Activated T-cell treated with anti-CD3 and anti-CD28 coated beads, Interleukin-2, amount 50 U/mL, for 72 hours (primary cell): ENCODE data around the gene SNPH. TPM values are rescaled to one million over a fixed set of nuclear protein-coding genes. Genes with fewer than 3 reads are reported as not detected.

ENCODE experiments used
- ATAC-seq, 2 donors: fragments of 150-1000 bp; cut with Tn5 transposase; replicated peaks in 1 of 2; 2 replicates each; pipeline ENCODE4 v1.10.0; 2021; ENCODE audit warnings: moderate library complexity in 2 of 2, mild to moderate bottlenecking in 1 of 2
- DNase-seq, 2 donors: peaks; one replicate each; pipeline ENCODE4 v3.0.0; 2021 to 2022; ENCODE audit warnings: mixed read lengths in 1 of 2
- H3K27ac Mint-ChIP-seq: one replicate; pipeline ENCODE4 v1.8.0; 2022; ENCODE audit warnings: mild to moderate bottlenecking, moderate library complexity, mixed read lengths
- H3K27me3 Mint-ChIP-seq: one replicate; pipeline ENCODE4 v1.8.0; 2022; ENCODE audit warnings: low read depth, mixed read lengths
- H3K36me3 Mint-ChIP-seq, 2 donors: one replicate each; pipeline ENCODE4 v1.8.0; 2022; ENCODE audit warnings: mixed read lengths in 2 of 2, mild to moderate bottlenecking in 1 of 2; ENCODE audit not compliant: insufficient read depth in 2 of 2
- H3K4me1 Mint-ChIP-seq: one replicate; pipeline ENCODE4 v1.8.0; 2022; ENCODE audit warnings: low read depth, mixed read lengths
- H3K4me3 Mint-ChIP-seq, 2 donors: one replicate each; pipeline ENCODE4 v1.8.0; 2022; ENCODE audit warnings: mild to moderate bottlenecking in 2 of 2, mixed read lengths in 2 of 2, moderate library complexity in 2 of 2
- H3K9me3 Mint-ChIP-seq, 2 donors: one replicate each; pipeline ENCODE4 v1.8.0; 2022; ENCODE audit warnings: mixed read lengths in 2 of 2
- total RNA-seq, 2 donors: library from RNA; stranded (reverse); gene quantifications; one replicate each; pipeline ENCODE4 v1.2.3, GENCODE V29; 2022

Gene SNPH
- total RNA-seq, 2 donors from 2014 or later = 7.1 to 7.8 TPM

GRCh38 chr20:1308702-1309095 is 42.6 kb downstream of the SNPH start:
- Mint-ChIP-seq H3K4me3 (no peak overlapping the region), H3K36me3 (peaks cover 0 to 3% of the 10 kb centered on the region in 2 donors), H3K27me3 (no peaks in the 10 kb centered on the region), H3K27ac (no peak overlapping the region), H3K9me3 (no peaks in the 10 kb centered on the region), H3K4me1 (peaks cover 8% of the 10 kb centered on the region)
- ATAC-seq = no peak
- no peak for DNase-seq

- ATAC-seq (no peak), DNase-seq (no peak)
- no peak overlapping the region for H3K27ac Mint-ChIP-seq
- H3K9me3 Mint-ChIP-seq = no peaks in the 10 kb centered on the region
- peaks cover 0 to 3% of the 10 kb centered on the region in 2 donors for H3K36me3 Mint-ChIP-seq
- no peaks in the 10 kb centered on the region for H3K27me3 Mint-ChIP-seq
- H3K4me3 Mint-ChIP-seq = no peak overlapping the region
- H3K4me1 Mint-ChIP-seq = peaks cover 4% of the 10 kb centered on the region
These were observed 43.3 kb downstream of the SNPH start for GRCh38 chr20:1309439-1309847.

GRCh38 chr20:1310071-1310470 is 44.0 kb downstream of the SNPH start:
- no peak for DNase-seq
- Mint-ChIP-seq H3K4me3 (no peak overlapping the region), H3K9me3 (no peaks in the 10 kb centered on the region), H3K4me1 (peaks cover 4% of the 10 kb centered on the region), H3K27ac (no peak overlapping the region), H3K36me3 (peaks cover 0 to 3% of the 10 kb centered on the region in 2 donors), H3K27me3 (no peaks in the 10 kb centered on the region)
- ATAC-seq = no peak

GRCh38 chr20:1310506-1311190 is 44.6 kb downstream of the SNPH start:
- Mint-ChIP-seq H3K27me3 (no peaks in the 10 kb centered on the region), H3K4me3 (no peak overlapping the region), H3K4me1 (peaks cover 4% of the 10 kb centered on the region), H3K36me3 (no peaks in the 10 kb centered on the region), H3K27ac (no peak overlapping the region), H3K9me3 (no peaks in the 10 kb centered on the region)
- no peak for ATAC-seq
- DNase-seq = no peak

GRCh38 chr20:1312308-1312707 is 46.2 kb downstream of the SNPH start:
- ATAC-seq (no peak), DNase-seq (no peak)
- peaks cover 11% of the 10 kb centered on the region for H3K4me1 Mint-ChIP-seq
- no peak overlapping the region for H3K27ac Mint-ChIP-seq
- H3K9me3 Mint-ChIP-seq = no peaks in the 10 kb centered on the region
- no peak overlapping the region for H3K4me3 Mint-ChIP-seq
- no peaks in the 10 kb centered on the region for H3K36me3 Mint-ChIP-seq
- H3K27me3 Mint-ChIP-seq = no peaks in the 10 kb centered on the region

GRCh38 chr20:1312904-1313235 is 46.8 kb downstream of the SNPH start:
- H3K4me3 Mint-ChIP-seq = no peak overlapping the region
- peaks cover 16% of the 10 kb centered on the region for H3K4me1 Mint-ChIP-seq
- no peaks in the 10 kb centered on the region for H3K36me3 Mint-ChIP-seq
- no peaks in the 10 kb centered on the region for H3K27me3 Mint-ChIP-seq
- no peak overlapping the region for H3K27ac Mint-ChIP-seq
- ATAC-seq = no peak
- DNase-seq = no peak
- H3K9me3 Mint-ChIP-seq = no peaks in the 10 kb centered on the region

GRCh38 chr20:1313236-1313964 is 47.3 kb downstream of the SNPH start:
- Mint-ChIP-seq H3K36me3 (no peaks in the 10 kb centered on the region), H3K4me3 (no peak overlapping the region), H3K4me1 (peaks cover 21% of the 10 kb centered on the region), H3K27me3 (no peaks in the 10 kb centered on the region), H3K27ac (no peak overlapping the region), H3K9me3 (no peaks in the 10 kb centered on the region)
- peak; percentile 66 to 76 for ATAC-seq
- peak; percentile 61 to 70 for DNase-seq

GRCh38 chr20:1315804-1316203 is 49.7 kb downstream of the SNPH start:
- H3K27ac Mint-ChIP-seq = no peak overlapping the region
- no peak for ATAC-seq
- H3K36me3 Mint-ChIP-seq = no peaks in the 10 kb centered on the region
- H3K27me3 Mint-ChIP-seq = no peaks in the 10 kb centered on the region
- H3K4me1 Mint-ChIP-seq = peaks cover 27% of the 10 kb centered on the region
- H3K4me3 Mint-ChIP-seq = no peak overlapping the region
- H3K9me3 Mint-ChIP-seq = no peaks in the 10 kb centered on the region
- DNase-seq = no peak

GRCh38 chr20:1317545-1318255 is 51.6 kb downstream of the SNPH start:
- DNase-seq (no peak), ATAC-seq (no peak)
- H3K27ac Mint-ChIP-seq = no peak overlapping the region
- no peaks in the 10 kb centered on the region for H3K9me3 Mint-ChIP-seq
- H3K27me3 Mint-ChIP-seq = no peaks in the 10 kb centered on the region
- H3K36me3 Mint-ChIP-seq = no peaks in the 10 kb centered on the region
- H3K4me1 Mint-ChIP-seq = peaks cover 27% of the 10 kb centered on the region
- peak overlapping the region in 1 of 2 donors; percentile 11 for H3K4me3 Mint-ChIP-seq

- ATAC-seq = no peak
- H3K27me3 Mint-ChIP-seq = no peaks in the 10 kb centered on the region
- H3K9me3 Mint-ChIP-seq = no peaks in the 10 kb centered on the region
- no peak overlapping the region for H3K27ac Mint-ChIP-seq
- DNase-seq = no peak
- no peaks in the 10 kb centered on the region for H3K36me3 Mint-ChIP-seq
- peaks cover 23% of the 10 kb centered on the region for H3K4me1 Mint-ChIP-seq
- no peak overlapping the region for H3K4me3 Mint-ChIP-seq
These were observed 53.0 kb downstream of the SNPH start for GRCh38 chr20:1319051-1319450.

- H3K27ac Mint-ChIP-seq = no peak overlapping the region
- no peaks in the 10 kb centered on the region for H3K36me3 Mint-ChIP-seq
- H3K4me3 Mint-ChIP-seq = no peak overlapping the region
- peaks cover 23% of the 10 kb centered on the region for H3K4me1 Mint-ChIP-seq
- ATAC-seq (no peak), DNase-seq (no peak)
- no peaks in the 10 kb centered on the region for H3K9me3 Mint-ChIP-seq
- H3K27me3 Mint-ChIP-seq = no peaks in the 10 kb centered on the region
These were observed 53.4 kb downstream of the SNPH start for GRCh38 chr20:1319462-1319861.

GRCh38 chr20:1320016-1320415 is 53.9 kb downstream of the SNPH start:
- DNase-seq = no peak
- Mint-ChIP-seq H3K4me3 (no peak overlapping the region), H3K27ac (no peak overlapping the region), H3K36me3 (no peaks in the 10 kb centered on the region), H3K27me3 (no peaks in the 10 kb centered on the region), H3K9me3 (no peaks in the 10 kb centered on the region), H3K4me1 (peaks cover 23% of the 10 kb centered on the region)
- ATAC-seq = no peak

- Mint-ChIP-seq H3K4me1 (peaks cover 23% of the 10 kb centered on the region), H3K4me3 (no peak overlapping the region), H3K36me3 (no peaks in the 10 kb centered on the region), H3K27me3 (no peaks in the 10 kb centered on the region), H3K27ac (no peak overlapping the region), H3K9me3 (no peaks in the 10 kb centered on the region)
- no peak for DNase-seq
- no peak for ATAC-seq
These were observed 55.0 kb downstream of the SNPH start for GRCh38 chr20:1320902-1321653.
